Fibroblast of the aortic adventitia (primary cell): ENCODE results near the gene HTRA3. TPM values are rescaled to one million over a fixed set of nuclear protein-coding genes. Genes with fewer than 3 reads are reported as not detected.

Source experiments
- DNase-seq: peaks from one replicate; pipeline ENCODE4 v3.0.0-alpha.2; 2010; ENCODE audit warnings: low read depth
- H3K4me3 ChIP-seq: 2 replicates; pipeline ENCODE4 v1.5.1; 2011; ENCODE audit warnings: low read depth, mild to moderate bottlenecking, control low read depth, low read length, moderate library complexity
- CTCF ChIP-seq: IDR thresholded peaks from 2 replicates; pipeline ENCODE4 v1.5.1; 2011; ENCODE audit warnings: mild to moderate bottlenecking, low read length, control low read depth, inconsistent platforms; ENCODE audit not compliant: insufficient read depth
- total RNA-seq: library from RNA; depleted of rRNA; stranded (reverse); fragments of >200 nt; gene quantifications from 2 replicates; pipeline ENCODE4 v1.2.3, GENCODE V29; 2012; ENCODE audit warnings: low replicate concordance

The HTRA3 gene
- total RNA-seq, 1 donor = 7.6 TPM

- DNase-seq = no peak
- H3K4me3 ChIP-seq = no peak overlapping the region
- no peak for TF ChIP-seq CTCF
Measured at GRCh38 chr4:8306511-8307021, 37.0 kb downstream of the HTRA3 start.

GRCh38 chr4:8307121-8307520 is 37.6 kb downstream of the HTRA3 start:
- no peak for TF ChIP-seq CTCF
- no peak overlapping the region for H3K4me3 ChIP-seq
- DNase-seq = no peak

GRCh38 chr4:8307714-8308113 is 38.2 kb downstream of the HTRA3 start:
- DNase-seq = no peak
- no peak for TF ChIP-seq CTCF
- no peak overlapping the region for H3K4me3 ChIP-seq

GRCh38 chr4:8308144-8308543 is 38.6 kb downstream of the HTRA3 start:
- TF ChIP-seq CTCF = no peak
- DNase-seq = no peak
- H3K4me3 ChIP-seq = no peak overlapping the region

DNA sequence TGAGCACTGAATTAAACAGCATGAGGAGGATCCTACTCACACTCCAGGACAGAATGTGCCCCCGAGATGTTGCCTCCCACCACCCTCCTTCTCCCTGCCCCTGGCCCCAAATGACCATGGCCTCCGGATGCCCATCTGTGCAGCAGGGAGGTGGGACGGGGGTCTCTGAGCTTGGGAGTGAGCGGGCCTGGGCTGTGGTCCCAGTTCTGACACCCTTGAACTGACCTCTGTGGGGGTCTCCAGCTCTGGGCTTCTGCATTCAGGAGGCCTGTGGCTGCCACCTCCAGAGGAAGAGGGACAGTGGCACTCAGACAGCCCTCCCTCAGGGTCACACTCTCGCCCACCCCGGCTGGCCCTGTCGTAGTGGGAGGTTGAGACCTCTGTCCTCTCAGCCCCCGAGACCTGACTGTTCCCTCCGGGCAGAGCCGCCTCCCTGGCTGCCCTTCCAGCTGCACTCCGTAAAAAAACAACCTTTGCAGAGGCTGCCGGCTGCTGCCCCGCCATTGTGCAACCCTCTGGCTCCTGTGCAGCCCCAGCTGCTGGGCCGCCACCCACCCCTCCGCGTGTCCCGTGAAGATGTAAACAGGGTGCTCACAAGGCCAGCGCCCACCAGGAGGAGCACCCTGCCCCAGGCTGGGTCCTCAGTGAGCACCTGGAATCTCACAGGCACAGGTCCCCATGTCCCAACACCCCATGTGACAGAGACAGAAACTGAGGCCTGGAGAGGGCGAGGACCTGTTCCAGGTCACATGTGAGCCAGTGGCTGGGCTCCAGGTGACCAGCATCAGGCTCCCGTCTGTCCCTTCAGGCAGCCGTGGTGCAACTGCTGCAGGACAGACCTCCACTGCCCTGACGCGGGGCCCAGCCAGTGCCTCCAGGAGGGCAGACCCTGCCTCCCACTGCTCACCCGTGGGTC is 39.6 kb downstream of the HTRA3 start:
- peak; percentile 26 for TF ChIP-seq CTCF
- H3K4me3 ChIP-seq = no peak overlapping the region
- peak; percentile 45 for DNase-seq

GRCh38 chr4:8310306-8310705 is 40.8 kb downstream of the HTRA3 start:
- DNase-seq = no peak
- no peak for TF ChIP-seq CTCF

More at GRCh38 chr4:8310306-8310705, 40.8 kb downstream of the HTRA3 start:
- no peak overlapping the region for H3K4me3 ChIP-seq
